Measurements from ENCODE around the gene C1QL1. TPM values are rescaled to one million over a fixed set of nuclear protein-coding genes. Genes with fewer than 3 reads are reported as not detected.

The C1QL1 gene
- total RNA-seq, 1 donor from 2014 or later = not detected

- H3K4me1 ChIP-seq = peaks cover 10% of the 10 kb centered on the region
- no peaks in the 10 kb centered on the region for H3K36me3 ChIP-seq
- intact Hi-C loops (cut with DNase I) = no loop called here
- H3K27ac ChIP-seq = no peak overlapping the region
- ATAC-seq (no peak), DNase-seq (peak; percentile 25)
- TF ChIP-seq CTCF (IDR thresholded peaks at IDR 0.05) = no peak
- H3K27me3 ChIP-seq (ENCODE audit: low read depth) = peaks cover 22% of the 10 kb centered on the region
- no peaks in the 10 kb centered on the region for H3K9me3 ChIP-seq
- H3K4me3 ChIP-seq = no peak overlapping the region
These were observed 54.0 kb downstream of the C1QL1 start for GRCh38 chr17:44914148-44914547.

- H3K27ac ChIP-seq = no peak overlapping the region
- no peaks in the 10 kb centered on the region for H3K9me3 ChIP-seq
- H3K27me3 ChIP-seq (ENCODE audit: low read depth) = peaks cover 22% of the 10 kb centered on the region
- DNase-seq (peak; percentile 16), ATAC-seq (no peak)
- peaks cover 10% of the 10 kb centered on the region for H3K4me1 ChIP-seq
- no peak overlapping the region for H3K4me3 ChIP-seq
- no peak for TF ChIP-seq CTCF (IDR thresholded peaks at IDR 0.05)
- no peaks in the 10 kb centered on the region for H3K36me3 ChIP-seq
- intact Hi-C loops (cut with DNase I) = no loop called here
These were observed 54.4 kb downstream of the C1QL1 start for GRCh38 chr17:44913676-44914075.

- Histone ChIP-seq H3K27me3 (ENCODE audit: low read depth) (peaks cover 22% of the 10 kb centered on the region), H3K4me1 (peaks cover 10% of the 10 kb centered on the region), H3K27ac (no peak overlapping the region), H3K9me3 (no peaks in the 10 kb centered on the region), H3K36me3 (no peaks in the 10 kb centered on the region), H3K4me3 (no peak overlapping the region)
- intact Hi-C loops (cut with DNase I) = no loop called here
- ATAC-seq (no peak), DNase-seq (peak; percentile 20)
- no peak for TF ChIP-seq CTCF (IDR thresholded peaks at IDR 0.05)
These were observed 55.1 kb downstream of the C1QL1 start for GRCh38 chr17:44912763-44913544.

GRCh38 chr17:44911133-44912001, 56.7 kb downstream of the C1QL1 start:
- H3K27me3 ChIP-seq (ENCODE audit: low read depth) = peaks cover 22% of the 10 kb centered on the region
- ATAC-seq (peak; percentile 79 to 86), DNase-seq (peak; percentile 75)
- no peak overlapping the region for H3K27ac ChIP-seq
- H3K36me3 ChIP-seq = no peaks in the 10 kb centered on the region
- peak; percentile 64 for TF ChIP-seq CTCF (IDR thresholded peaks at IDR 0.05)
- peaks cover 10% of the 10 kb centered on the region for H3K4me1 ChIP-seq
- H3K4me3 ChIP-seq = peak overlapping the region; percentile 46
- intact Hi-C loops (cut with DNase I) = no loop called here
- H3K9me3 ChIP-seq = no peaks in the 10 kb centered on the region

GRCh38 chr17:44910231-44911106, 57.6 kb downstream of the C1QL1 start:
- peaks cover 22% of the 10 kb centered on the region for H3K27me3 ChIP-seq (ENCODE audit: low read depth)
- intact Hi-C loops (cut with DNase I) = no loop called here

More at GRCh38 chr17:44910231-44911106, 57.6 kb downstream of the C1QL1 start:
- H3K9me3 ChIP-seq = no peaks in the 10 kb centered on the region
- H3K27ac ChIP-seq = no peak overlapping the region
- no peak for ATAC-seq
- no peak for TF ChIP-seq CTCF (IDR thresholded peaks at IDR 0.05)
- H3K36me3 ChIP-seq = no peaks in the 10 kb centered on the region
- DNase-seq = no peak
- no peak overlapping the region for H3K4me3 ChIP-seq
- H3K4me1 ChIP-seq = peaks cover 10% of the 10 kb centered on the region

All from lower lobe of right lung (tissue), 2 donors.